Loucy (cell line): ENCODE data around the gene PIGN.

ENCODE experiments used
- CTCF ChIP-seq: fragments of 200-600 bp; sonication (generic); conservative IDR thresholded peaks from 2 replicates; pipeline ENCODE4 v1.5.1; 2014; ENCODE audit warnings: mild to moderate bottlenecking, antibody characterized with exemption, low read length
- EZH2phosphoT487 ChIP-seq: fragments of 200-600 bp; IDR thresholded peaks from 2 replicates; pipeline ENCODE4 v1.6.1; 2018; ENCODE audit warnings: antibody characterized with exemption, mild to moderate bottlenecking, moderate library complexity, borderline replicate concordance

DNA sequence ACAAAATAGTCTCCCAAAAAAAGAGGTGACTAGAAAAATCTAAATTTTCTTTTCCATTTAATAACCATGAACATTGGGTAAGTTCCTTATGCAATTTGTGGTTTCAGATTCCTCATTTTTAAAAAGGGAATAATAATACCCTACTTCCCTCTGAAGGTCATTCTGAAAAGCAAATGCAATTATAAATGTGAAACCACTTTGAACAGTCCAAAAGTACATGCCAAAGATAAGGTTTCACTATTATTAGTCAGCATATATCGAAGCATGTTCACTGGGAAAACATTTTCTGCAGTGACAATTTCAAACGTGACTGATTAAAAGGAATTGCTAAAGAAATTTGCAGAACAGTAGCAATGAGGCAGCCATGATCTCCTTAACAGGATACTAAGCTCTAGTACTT is 193.9 kb downstream of the PIGN start:
- TF ChIP-seq CTCF (no peak), EZH2phosphoT487 (no peak)
